HG02571 (cell line): Measurements from ENCODE around the gene SHOC2.

ENCODE experiments used
- ATAC-seq: cut with Tn5 transposase; IDR thresholded peaks from one replicate; pipeline ENCODE4 v1.9.1; 2021; ENCODE audit warnings: mild to moderate bottlenecking, moderate library complexity; ENCODE audit not compliant: unreplicated experiment

SHOC2 gene

GRCh38 chr10:110919349-110919931 lies at the start of gene SHOC2:
TSS of gene SHOC2 (plus strand) at chr10:110919604. CDS start at chr10:110964359, 44,755 bp downstream.
- ATAC-seq, result peak; percentile 9

GRCh38 chr10:110870823-110871297 lies 48.5 kb upstream of the SHOC2 start:
- no peak for ATAC-seq

- peak; percentile 83 for ATAC-seq
These were observed 47.9 kb upstream of the SHOC2 start, which contains the start of gene PDCD4 for GRCh38 chr10:110871298-110872084. TSS of gene PDCD4 (plus strand) at chr10:110871928. CDS start at chr10:110876028, 4,100 bp downstream.

- peak; percentile 45 for ATAC-seq
These were observed 47.0 kb upstream of the SHOC2 start for GRCh38 chr10:110872145-110872983.

- ATAC-seq, result no peak
These were observed 46.1 kb upstream of the SHOC2 start for GRCh38 chr10:110872984-110873923.

GRCh38 chr10:110873951-110874350 lies 45.5 kb upstream of the SHOC2 start:
- ATAC-seq, result no peak

GRCh38 chr10:110876000-110876399 lies 43.4 kb upstream of the SHOC2 start:
- no peak for ATAC-seq

- ATAC-seq, result no peak
These were observed 42.6 kb upstream of the SHOC2 start for GRCh38 chr10:110876788-110877187.

GRCh38 chr10:110880012-110880411 lies 39.4 kb upstream of the SHOC2 start:
- ATAC-seq, result no peak

GRCh38 chr10:110881247-110881646 lies 38.2 kb upstream of the SHOC2 start:
- ATAC-seq, result no peak

GRCh38 chr10:110881905-110882304 lies 37.5 kb upstream of the SHOC2 start:
- no peak for ATAC-seq

GRCh38 chr10:110883924-110884323 lies 35.5 kb upstream of the SHOC2 start:
- no peak for ATAC-seq

- ATAC-seq, result no peak
These were observed 33.3 kb upstream of the SHOC2 start for GRCh38 chr10:110885932-110886674.

- no peak for ATAC-seq
These were observed 31.8 kb upstream of the SHOC2 start for GRCh38 chr10:110887560-110887959.

GRCh38 chr10:110892602-110893288 lies 26.7 kb upstream of the SHOC2 start:
- ATAC-seq, result no peak

GRCh38 chr10:110893559-110894179 lies 25.7 kb upstream of the SHOC2 start:
- ATAC-seq, result peak; percentile 56

- no peak for ATAC-seq
These were observed 22.2 kb upstream of the SHOC2 start for GRCh38 chr10:110897184-110897583.

GRCh38 chr10:110898391-110898790 lies 21.0 kb upstream of the SHOC2 start:
- ATAC-seq, result no peak
